K562 (cell line): ENCODE results near the gene EPHX1. TPM values are rescaled to one million over a fixed set of nuclear protein-coding genes. Genes with fewer than 3 reads are reported as not detected.
A peak's percentile ranks its signal among the peaks of the same experiment; 100 is the strongest.

Experiments
- ATAC-seq: fragments of 200-7000 bp; cut with Tn5 transposase; 3 replicates; pipeline ENCODE4 v1.9.1; 2020; ENCODE audit warnings: moderate library complexity
- BruUV-seq: library from RNA; stranded (reverse); fragments of 400-500 nt; replicated peaks from 2 replicates; lab custom pipeline; 2021; lab: Mats Ljungman, UMichigan
- CTCF ChIA-PET: fragments of 300-600 bp; formaldehyde crosslinking; extraction: SDS; loops from one replicate; lab custom pipeline; 2021; ENCODE audit warnings: low intra/inter-chr PET ratio; lab: Yijun Ruan, JAX
- POLR2A ChIA-PET: fragments of 300-600, 350-650 bp; sonication (Branson Sonifier 250); formaldehyde crosslinking; extraction: SDS; loops from one replicate; lab custom pipeline; 2021; ENCODE audit warnings: antibody characterized with exemption, inconsistent platforms; lab: Yijun Ruan, JAX
- DNase-seq, 4 experiments: peaks; one replicate each; pipeline versions ENCODE4 v3.0.0 to v3.0.0-alpha.2; 2011 to 2018; ENCODE audit warnings: low spot score in 3 of 4, mixed read lengths in 3 of 4; ENCODE audit errors: extremely low read depth in 1 of 4
- FAIRE-seq: peaks from 2 replicates; lab custom pipeline; 2011; peaks lifted over from hg19 to GRCh38; lab: Jason Lieb, UNC
- H2AFZ ChIP-seq: 2 replicates; pipeline ENCODE4 v1.6.0; 2011; ENCODE audit warnings: low read depth, low read length, control low read depth, inconsistent platforms
- H3K27ac ChIP-seq: fragments of 200-600 bp; 3 replicates; pipeline ENCODE4 v1.8.0; 2011; ENCODE audit warnings: low read depth, mild to moderate bottlenecking, control low read depth, inconsistent platforms, low read length, moderate library complexity, mixed read lengths; ENCODE audit errors: extremely low read depth
- H3K27me3 ChIP-seq, 2 experiments: fragments of 300-600 bp in 1 of 2; 2 replicates in 1 of 2; 3 replicates in 1 of 2; pipeline versions ENCODE4 v1.6.0 to v1.8.0; 2011; ENCODE audit warnings: inconsistent platforms in 2 of 2, low read length in 2 of 2, mild to moderate bottlenecking in 1 of 2, mixed read lengths in 1 of 2, moderate library complexity in 1 of 2; ENCODE audit not compliant: control insufficient read depth in 2 of 2, insufficient read depth in 2 of 2
- H3K36me3 ChIP-seq: fragments of 300-600 bp; 3 replicates; pipeline ENCODE4 v1.8.0; 2011; ENCODE audit warnings: mild to moderate bottlenecking, low read length, inconsistent platforms; ENCODE audit not compliant: control insufficient read depth, insufficient read depth
- H3K4me1 ChIP-seq, 2 experiments: fragments of 200-600 bp in 1 of 2; replicated peaks in 1 of 2; 2 replicates in 1 of 2; 3 replicates in 1 of 2; pipeline versions ENCODE4 v1.5.1 to v1.8.0; 2011; ENCODE audit warnings: inconsistent platforms in 2 of 2, low read length in 2 of 2, mild to moderate bottlenecking in 1 of 2, mixed read lengths in 1 of 2, moderate library complexity in 1 of 2; ENCODE audit not compliant: control insufficient read depth in 2 of 2, insufficient read depth in 2 of 2
- H3K4me2 ChIP-seq: 2 replicates; pipeline ENCODE4 v1.6.1; 2011; ENCODE audit warnings: low read length, control low read depth, inconsistent platforms, mixed read lengths; ENCODE audit not compliant: insufficient read depth
- H3K4me3 ChIP-seq: fragments of 200-600 bp; sonication (generic), shearing (Covaris generic); 2 replicates; pipeline ENCODE4 v1.5.1; 2016; ENCODE audit warnings: control low read depth, inconsistent platforms
- H3K79me2 ChIP-seq: fragments of 200-600 bp; 3 replicates; pipeline ENCODE4 v1.8.0; 2011; ENCODE audit warnings: low read length, inconsistent platforms; ENCODE audit not compliant: control insufficient read depth, insufficient read depth
- H3K9ac ChIP-seq, 2 experiments: 2 replicates each; pipeline versions ENCODE4 v1.6.0 to v1.6.1; 2011; ENCODE audit warnings: low read depth in 2 of 2, low read length in 2 of 2, control low read depth in 1 of 2, inconsistent platforms in 1 of 2, mild to moderate bottlenecking in 1 of 2, mixed read lengths in 1 of 2; ENCODE audit not compliant: insufficient read depth in 1 of 2
- H3K9me1 ChIP-seq: one replicate; pipeline ENCODE4 v1.6.0; 2011; ENCODE audit warnings: inconsistent platforms, mild to moderate bottlenecking, low read length, moderate library complexity; ENCODE audit not compliant: control insufficient read depth, insufficient read depth
- H3K9me3 ChIP-seq: replicated peaks from 2 replicates; pipeline ENCODE4 v1.5.1; 2011; ENCODE audit warnings: low read depth, low read length, inconsistent platforms; ENCODE audit not compliant: control insufficient read depth, insufficient read depth
- H4K20me1 ChIP-seq: replicated peaks from 2 replicates; pipeline ENCODE4 v1.6.1; 2011; ENCODE audit warnings: low read length, inconsistent platforms, mixed read lengths; ENCODE audit not compliant: control insufficient read depth, insufficient read depth
- AFF1 ChIP-seq, 2 experiments: fragments of 450-650 bp; IDR thresholded peaks; 2 replicates each; pipeline ENCODE4 v1.6.1; 2018; ENCODE audit warnings: mild to moderate bottlenecking in 2 of 2, low read depth in 1 of 2; ENCODE audit not compliant: partially characterized antibody in 2 of 2
- CBFA2T2 ChIP-seq: fragments of 450-650 bp; conservative IDR thresholded peaks from 2 replicates; pipeline ENCODE4 v1.6.1; 2017; ENCODE audit warnings: mild to moderate bottlenecking
- CBFA2T3 ChIP-seq: fragments of 450-650 bp; IDR thresholded peaks from 2 replicates; pipeline ENCODE4 v1.6.1; 2017
- ETV5 ChIP-seq: sonication (generic); formaldehyde crosslinking; IDR thresholded peaks from 2 replicates; pipeline ENCODE4 v1.4.0; 2020; ENCODE audit warnings: low read depth, mild to moderate bottlenecking, missing genetic modification reagents
- HMGXB4 ChIP-seq: sonication (generic); formaldehyde crosslinking; IDR thresholded peaks from 2 replicates; pipeline ENCODE4 v1.8.1; 2023; ENCODE audit warnings: mild to moderate bottlenecking, missing genetic modification reagents
- MCM5 ChIP-seq: fragments of 450-650 bp; IDR thresholded peaks from 2 replicates; pipeline ENCODE4 v1.6.1; 2016; ENCODE audit warnings: low read depth
- POLR3A ChIP-seq: IDR thresholded peaks from 2 replicates; pipeline ENCODE4 v1.6.1; 2011; ENCODE audit warnings: borderline replicate concordance, mild to moderate bottlenecking, moderate library complexity; ENCODE audit not compliant: insufficient read length, insufficient read depth; ENCODE audit errors: extremely low read depth
- ZNF311 ChIP-seq: fragments of 250-450 bp; sonication (Bioruptor Pico); IDR thresholded peaks from 2 replicates; pipeline ENCODE4 v1.4.0; 2020; ENCODE audit warnings: mild to moderate bottlenecking, moderate library complexity
- ZNF511 ChIP-seq: sonication (generic); formaldehyde crosslinking; IDR thresholded peaks from 2 replicates; pipeline ENCODE4 v1.8.0; 2022; ENCODE audit warnings: mild to moderate bottlenecking, missing genetic modification reagents
- ZNF561 ChIP-seq: fragments of 450-650 bp; formaldehyde crosslinking; conservative IDR thresholded peaks from 2 replicates; pipeline ENCODE4 v1.4.0; 2020; ENCODE audit warnings: mild to moderate bottlenecking, moderate library complexity
- WGBS: fragments of 100-300 bp; shearing (Covaris generic); methylation state at CpG from one replicate; pipeline ENCODE4 v1.1.6; 2016; ENCODE audit warnings: low coverage, mixed read lengths; ENCODE audit not compliant: insufficient coverage; ENCODE audit errors: missing lambda C conversion rate; 5-methylcytosine and 5-hydroxymethylcytosine counted together
- in situ Hi-C: fragments of 300-500 bp; cut with MboI; formaldehyde crosslinking; loops from 4 replicates; pipeline ENCODE4 v1.15.0; 2018; ENCODE audit warnings: inconsistent platforms, mixed read lengths
- intact Hi-C: fragments of 100-400 bp; cut with micrococcal nuclease; formaldehyde crosslinking; loops from 2 replicates; pipeline ENCODE4 v1.14.2; 2022
- polyA plus RNA-seq, 8 experiments: library from polyadenylated mRNA; depleted of rRNA in 4 of 8; stranded (reverse) in 5 of 8; unstranded in 3 of 8; fragments of >200 nt; fragmentation: Nextera tagmentation in 2 of 8; fragmentation: Illumina TruSeq in 1 of 8; extraction: Ambion mirVana in 2 of 8; extraction: Trizol in 1 of 8; gene quantifications; 2 replicates each; pipeline versions ENCODE4 v1.2.1 to v1.2.3, GENCODE V29; 2011 to 2014; ENCODE audit warnings: inconsistent platforms in 1 of 8, missing spikeins in 1 of 8
- total RNA-seq, 7 experiments: library from RNA; depleted of rRNA in 6 of 7; stranded (reverse); fragments of >200 nt in 6 of 7; fragmentation: Illumina TruSeq in 2 of 7; extraction: Trizol in 2 of 7; gene quantifications; 2 replicates each; pipeline versions ENCODE4 v1.2.1 to v1.2.3, GENCODE V29; 2011 to 2021; ENCODE audit warnings: low replicate concordance in 1 of 7

The EPHX1 gene
- total and polyA plus RNA-seq, 9 of the 15 experiments (the other 6 are each of a cell fraction or from before 2014, with no cell fraction given), result 0.21 to 27.0 (median 6.7) TPM

GRCh38 chr1:225879521-225880221 is 69.7 kb downstream of the EPHX1 start:
- H3K27me3 ChIP-seq, result no peaks in the 10 kb centered on the region
- peaks cover 6% of the 10 kb centered on the region for H3K9me1 ChIP-seq
- TF ChIP-seq HMGXB4 (CRISPR knock-in tag), result no peak
- no peak for TF ChIP-seq POLR3A
- TF ChIP-seq ZNF511 (CRISPR knock-in tag), result no peak
- 0 out of 2 replicates have a peak, but pooled peaks have one; percentile 6 for TF ChIP-seq ETV5 (CRISPR knock-in tag)
- TF ChIP-seq AFF1 (IDR thresholded peaks at IDR 0.05; ENCODE audit: low read depth in 1 of 2, partially characterized antibody in 2 of 2), result no peak
- TF ChIP-seq ZNF311 (CRISPR knock-in tag), result no peak
- TF ChIP-seq ZNF561 (CRISPR knock-in tag), result no peak
- no peak for TF ChIP-seq MCM5
- peak; percentile 60 for TF ChIP-seq CBFA2T3
- peak; percentile 46; the same call in 1 of the 2 replicates for TF ChIP-seq CBFA2T2
- WGBS, result 52% methylated on average over 7 of the region's 8 CpGs
- peak overlapping the region in 1 of 2 experiments; percentile 83; a peak in 2 of 4 replicates for H3K9ac ChIP-seq
- POLR2A ChIA-PET, result interaction anchor here (0.7 to 4.1 kb wide), 5 partner anchors 8 to 117 kb away, joined by 3 to 37 read pairs (median 3); no protein-coding TSS in a partner anchor
- DNase-seq, result peak in 2 of 4 experiments; percentile 34 to 53
- intact Hi-C loops, result loop anchor here (5.0 kb wide), 2 partner anchors 83 to 243 kb away; no protein-coding TSS in a partner anchor
- no TSS peak for BruUV-seq
- in situ Hi-C loops, result loop anchor here (5.0 kb wide), 1 partner anchor 78 kb away; no protein-coding TSS in a partner anchor
- peaks cover 53% of the 10 kb centered on the region; the same call in 2 of the 3 replicates for H3K36me3 ChIP-seq
- H4K20me1 ChIP-seq, result peaks cover 17% of the 10 kb centered on the region; the same call in 1 of the 2 replicates
- no peak overlapping the region for H2AFZ ChIP-seq
- peaks cover 23 to 50% of the 10 kb centered on the region in 2 experiments; a peak in 4 of 5 replicates for H3K4me1 ChIP-seq
- peaks cover 48% of the 10 kb centered on the region for H3K79me2 ChIP-seq
- H3K4me2 ChIP-seq, result peak overlapping the region; percentile 97
- no peak overlapping the region for H3K27ac ChIP-seq
- ATAC-seq, result no peak
- H3K4me3 ChIP-seq, result no peak overlapping the region
- FAIRE-seq, result peak; percentile 19
- CTCF ChIA-PET, result interaction anchor here (0.6 kb wide), 1 partner anchor 97 kb away, joined by 4 read pairs; no protein-coding TSS in a partner anchor
- H3K9me3 ChIP-seq, result no peaks in the 10 kb centered on the region
